Activated T-helper 1 cell treated with anti-CD3 and anti-CD28 coated beads, Interleukin-12 subunit alpha, Interleukin-12 subunit beta, Interleukin-2, Interleukin-4 antibody, amounts not matched to agents 30 ng/mL and 10 ng/mL and 1 ng/mL, durations not matched to agents 14 hours and 24 hours and 36 hours (primary cell): ENCODE data around the gene NAV2. TPM values are rescaled to one million over a fixed set of nuclear protein-coding genes. Genes with fewer than 3 reads are reported as not detected.

Source experiments
- DNase-seq: peaks from one replicate; pipeline ENCODE4 v3.0.0; 2021; ENCODE audit warnings: low spot score
- H3K27ac Mint-ChIP-seq: one replicate; pipeline ENCODE4 v1.8.0; 2021; ENCODE audit warnings: mild to moderate bottlenecking, mixed read lengths
- H3K27me3 Mint-ChIP-seq: one replicate; pipeline ENCODE4 v1.8.0; 2022; ENCODE audit warnings: mild to moderate bottlenecking, moderate library complexity, mixed read lengths; ENCODE audit not compliant: insufficient read depth
- H3K36me3 Mint-ChIP-seq: one replicate; pipeline ENCODE4 v1.8.0; 2021; ENCODE audit warnings: low read depth, mixed read lengths
- H3K4me1 Mint-ChIP-seq: one replicate; pipeline ENCODE4 v1.8.0; 2021; ENCODE audit warnings: low read depth, mixed read lengths
- H3K4me3 Mint-ChIP-seq: one replicate; pipeline ENCODE4 v1.8.0; 2021; ENCODE audit warnings: mild to moderate bottlenecking, moderate library complexity, mixed read lengths
- H3K9me3 Mint-ChIP-seq: one replicate; pipeline ENCODE4 v1.8.0; 2021; ENCODE audit warnings: mixed read lengths
- intact Hi-C: fragments of 100-400 bp; cut with micrococcal nuclease; formaldehyde crosslinking; loops from one replicate; pipeline ENCODE4 v1.15.1; 2024
- total RNA-seq: library from RNA; stranded (reverse); gene quantifications from 2 replicates; pipeline ENCODE4 v1.2.3, GENCODE V29; 2022

Gene NAV2
- total RNA-seq, 1 donor from 2014 or later, result 0.34 TPM

- no peaks in the 10 kb centered on the region for H3K36me3 Mint-ChIP-seq
- no peaks in the 10 kb centered on the region for H3K4me1 Mint-ChIP-seq
- peaks cover 5% of the 10 kb centered on the region for H3K27me3 Mint-ChIP-seq
- intact Hi-C loops, result no loop called here
- H3K4me3 Mint-ChIP-seq, result no peak overlapping the region
- DNase-seq, result no peak
- no peak overlapping the region for H3K27ac Mint-ChIP-seq
- H3K9me3 Mint-ChIP-seq, result no peaks in the 10 kb centered on the region
Observed at GRCh38 chr11:19744130-19744529, 31.5 kb downstream of the NAV2 start.

GRCh38 chr11:19746086-19746485 is 33.4 kb downstream of the NAV2 start:
- intact Hi-C loops, result no loop called here
- Mint-ChIP-seq H3K4me1 (no peaks in the 10 kb centered on the region), H3K36me3 (no peaks in the 10 kb centered on the region), H3K4me3 (no peak overlapping the region), H3K27ac (no peak overlapping the region), H3K27me3 (no peaks in the 10 kb centered on the region), H3K9me3 (no peaks in the 10 kb centered on the region)
- no peak for DNase-seq

- no peak for DNase-seq
- no peaks in the 10 kb centered on the region for H3K36me3 Mint-ChIP-seq
- no peak overlapping the region for H3K4me3 Mint-ChIP-seq
- H3K4me1 Mint-ChIP-seq, result no peaks in the 10 kb centered on the region
- no peaks in the 10 kb centered on the region for H3K27me3 Mint-ChIP-seq
- no peaks in the 10 kb centered on the region for H3K9me3 Mint-ChIP-seq
- no peak overlapping the region for H3K27ac Mint-ChIP-seq
- intact Hi-C loops, result no loop called here
Observed at GRCh38 chr11:19747634-19748033, 35.0 kb downstream of the NAV2 start.

GRCh38 chr11:19751055-19751454 is 38.4 kb downstream of the NAV2 start:
- no peaks in the 10 kb centered on the region for H3K4me1 Mint-ChIP-seq
- DNase-seq, result no peak
- no peaks in the 10 kb centered on the region for H3K9me3 Mint-ChIP-seq
- no peaks in the 10 kb centered on the region for H3K27me3 Mint-ChIP-seq
- no peak overlapping the region for H3K4me3 Mint-ChIP-seq
- H3K36me3 Mint-ChIP-seq, result no peaks in the 10 kb centered on the region
- intact Hi-C loops, result no loop called here
- no peak overlapping the region for H3K27ac Mint-ChIP-seq

GRCh38 chr11:19753451-19754106 is 40.9 kb downstream of the NAV2 start:
- no peak for DNase-seq
- H3K36me3 Mint-ChIP-seq, result no peaks in the 10 kb centered on the region
- H3K9me3 Mint-ChIP-seq, result no peaks in the 10 kb centered on the region
- H3K4me1 Mint-ChIP-seq, result no peaks in the 10 kb centered on the region
- intact Hi-C loops, result no loop called here
- peaks cover 2% of the 10 kb centered on the region for H3K27me3 Mint-ChIP-seq
- H3K27ac Mint-ChIP-seq, result no peak overlapping the region
- H3K4me3 Mint-ChIP-seq, result no peak overlapping the region

GRCh38 chr11:19756675-19757475 is 44.2 kb downstream of the NAV2 start:
- no peaks in the 10 kb centered on the region for H3K9me3 Mint-ChIP-seq
- no peaks in the 10 kb centered on the region for H3K36me3 Mint-ChIP-seq
- peaks cover 2% of the 10 kb centered on the region for H3K27me3 Mint-ChIP-seq
- intact Hi-C loops, result no loop called here
- DNase-seq, result no peak
- no peak overlapping the region for H3K27ac Mint-ChIP-seq
- H3K4me3 Mint-ChIP-seq, result no peak overlapping the region
- no peaks in the 10 kb centered on the region for H3K4me1 Mint-ChIP-seq

- H3K4me1 Mint-ChIP-seq, result no peaks in the 10 kb centered on the region
- DNase-seq, result no peak
Observed at GRCh38 chr11:19759389-19759788, 46.8 kb downstream of the NAV2 start.

GRCh38 chr11:19762266-19762665 is 49.6 kb downstream of the NAV2 start:
- no peaks in the 10 kb centered on the region for H3K36me3 Mint-ChIP-seq
- H3K4me3 Mint-ChIP-seq, result no peak overlapping the region
- intact Hi-C loops, result no loop called here
- H3K9me3 Mint-ChIP-seq, result no peaks in the 10 kb centered on the region
- no peak for DNase-seq
- peaks cover 10% of the 10 kb centered on the region for H3K27me3 Mint-ChIP-seq
- no peak overlapping the region for H3K27ac Mint-ChIP-seq
- H3K4me1 Mint-ChIP-seq, result no peaks in the 10 kb centered on the region

More at GRCh38 chr11:19759389-19759788, 46.8 kb downstream of the NAV2 start:
- peaks cover 7% of the 10 kb centered on the region for H3K27me3 Mint-ChIP-seq
- no peaks in the 10 kb centered on the region for H3K9me3 Mint-ChIP-seq
- no peak overlapping the region for H3K4me3 Mint-ChIP-seq
- intact Hi-C loops, result no loop called here
- no peaks in the 10 kb centered on the region for H3K36me3 Mint-ChIP-seq
- no peak overlapping the region for H3K27ac Mint-ChIP-seq

GRCh38 chr11:19763330-19763729 is 50.7 kb downstream of the NAV2 start:
- H3K4me3 Mint-ChIP-seq, result no peak overlapping the region
- H3K4me1 Mint-ChIP-seq, result no peaks in the 10 kb centered on the region
- no peak overlapping the region for H3K27ac Mint-ChIP-seq
- intact Hi-C loops, result no loop called here
- no peaks in the 10 kb centered on the region for H3K9me3 Mint-ChIP-seq
- peaks cover 9% of the 10 kb centered on the region for H3K27me3 Mint-ChIP-seq
- no peaks in the 10 kb centered on the region for H3K36me3 Mint-ChIP-seq
- DNase-seq, result no peak

- Mint-ChIP-seq H3K4me3 (no peak overlapping the region), H3K4me1 (no peaks in the 10 kb centered on the region), H3K36me3 (no peaks in the 10 kb centered on the region), H3K27me3 (peaks cover 14% of the 10 kb centered on the region), H3K27ac (no peak overlapping the region), H3K9me3 (no peaks in the 10 kb centered on the region)
- no peak for DNase-seq
- intact Hi-C loops, result no loop called here
Observed at GRCh38 chr11:19766206-19766605, 53.6 kb downstream of the NAV2 start.

GRCh38 chr11:19766810-19767209 is 54.2 kb downstream of the NAV2 start:
- peaks cover 14% of the 10 kb centered on the region for H3K27me3 Mint-ChIP-seq
- no peaks in the 10 kb centered on the region for H3K9me3 Mint-ChIP-seq
- intact Hi-C loops, result no loop called here

GRCh38 chr11:19767627-19768151 is 55.1 kb downstream of the NAV2 start:
- Mint-ChIP-seq H3K27me3 (peaks cover 16% of the 10 kb centered on the region), H3K9me3 (no peaks in the 10 kb centered on the region), H3K4me1 (no peaks in the 10 kb centered on the region), H3K4me3 (no peak overlapping the region), H3K27ac (no peak overlapping the region), H3K36me3 (no peaks in the 10 kb centered on the region)
- intact Hi-C loops, result no loop called here
- DNase-seq, result no peak

More at GRCh38 chr11:19766810-19767209, 54.2 kb downstream of the NAV2 start:
- H3K36me3 Mint-ChIP-seq, result no peaks in the 10 kb centered on the region
- H3K4me3 Mint-ChIP-seq, result no peak overlapping the region
- H3K27ac Mint-ChIP-seq, result no peak overlapping the region
- DNase-seq, result no peak
- no peaks in the 10 kb centered on the region for H3K4me1 Mint-ChIP-seq

- Mint-ChIP-seq H3K27me3 (peaks cover 18% of the 10 kb centered on the region), H3K36me3 (no peaks in the 10 kb centered on the region), H3K4me3 (no peak overlapping the region), H3K4me1 (no peaks in the 10 kb centered on the region), H3K27ac (no peak overlapping the region), H3K9me3 (no peaks in the 10 kb centered on the region)
- DNase-seq, result no peak
- intact Hi-C loops, result no loop called here
Observed at GRCh38 chr11:19768197-19768596, 55.6 kb downstream of the NAV2 start.
